SK-N-MC (cell line): ENCODE data around the gene SYNGAP1.

Experiments used
- EZH2 ChIP-seq: fragments of 200-600 bp; sonication (generic); IDR thresholded peaks from one replicate; pipeline ENCODE4 v1.6.1; 2017; ENCODE audit warnings: antibody characterized with exemption
- POLR2AphosphoS5 ChIP-seq: IDR thresholded peaks from 2 replicates; pipeline ENCODE4 v1.6.1; 2012; ENCODE audit warnings: mild to moderate bottlenecking, low read depth, low read length, borderline replicate concordance

DNA sequence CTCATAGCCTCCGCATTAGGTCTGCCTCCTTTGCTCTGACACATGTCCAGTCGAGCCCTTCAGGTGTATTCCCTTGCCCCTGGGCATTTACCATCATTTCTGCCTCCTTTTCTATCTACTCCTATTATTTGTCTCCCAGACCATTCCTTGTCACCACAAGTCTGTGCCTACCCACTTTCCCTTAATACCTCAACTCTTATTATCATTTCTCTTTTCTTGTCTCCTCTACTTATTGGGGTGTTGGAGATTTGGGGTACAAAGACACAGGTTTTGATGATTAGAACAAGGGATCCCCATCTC, 1.4 kb downstream of the SYNGAP1 start:
- TF ChIP-seq EZH2 = no peak
- TF ChIP-seq POLR2AphosphoS5 = no peak
